ENCODE measurements around the gene RFT1. TPM values are rescaled to one million over a fixed set of nuclear protein-coding genes. Genes with fewer than 3 reads are reported as not detected.

RFT1 gene
- total RNA-seq, 2 donors from 2014 or later: 29.3 to 35.2 TPM

DNA sequence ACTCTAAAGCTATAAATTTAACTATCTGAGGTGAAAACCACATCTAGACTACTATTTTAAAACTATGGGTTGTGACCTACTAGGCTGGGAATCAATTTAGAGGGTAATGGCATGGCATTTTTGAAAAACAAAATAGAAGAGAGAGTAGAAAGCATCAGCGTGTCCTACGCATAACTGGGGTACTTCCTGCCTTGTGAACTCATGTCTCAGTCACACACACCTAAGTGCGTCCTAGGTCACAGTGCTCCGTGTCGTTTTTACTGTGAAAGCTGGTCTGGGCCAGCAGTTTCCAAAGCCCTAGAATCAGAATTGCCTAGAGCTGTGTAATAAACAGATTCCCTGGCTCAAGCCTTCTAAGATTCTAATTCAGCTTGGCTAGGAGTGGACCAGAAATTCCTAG lies 32.3 kb downstream of the RFT1 start:
- H3K4me3 ChIP-seq (ENCODE audit: low read length): no peak overlapping the region
- Mint-ChIP-seq H3K36me3 (ENCODE audit: low read depth) (peaks cover 20% of the 10 kb centered on the region), H3K27me3 (ENCODE audit: insufficient read depth) (no peaks in the 10 kb centered on the region), H3K27ac (no peak overlapping the region), H3K9me3 (no peaks in the 10 kb centered on the region), H3K4me3 (no peak overlapping the region), H3K4me1 (peaks cover 11% of the 10 kb centered on the region)
- WGBS, 2 experiments (ENCODE audit: insufficient coverage in 1 of 2, insufficient read length in 1 of 2): 93 to 98% methylated on average over 5 of the region's 5 CpGs
- TF ChIP-seq, protein P1, sequence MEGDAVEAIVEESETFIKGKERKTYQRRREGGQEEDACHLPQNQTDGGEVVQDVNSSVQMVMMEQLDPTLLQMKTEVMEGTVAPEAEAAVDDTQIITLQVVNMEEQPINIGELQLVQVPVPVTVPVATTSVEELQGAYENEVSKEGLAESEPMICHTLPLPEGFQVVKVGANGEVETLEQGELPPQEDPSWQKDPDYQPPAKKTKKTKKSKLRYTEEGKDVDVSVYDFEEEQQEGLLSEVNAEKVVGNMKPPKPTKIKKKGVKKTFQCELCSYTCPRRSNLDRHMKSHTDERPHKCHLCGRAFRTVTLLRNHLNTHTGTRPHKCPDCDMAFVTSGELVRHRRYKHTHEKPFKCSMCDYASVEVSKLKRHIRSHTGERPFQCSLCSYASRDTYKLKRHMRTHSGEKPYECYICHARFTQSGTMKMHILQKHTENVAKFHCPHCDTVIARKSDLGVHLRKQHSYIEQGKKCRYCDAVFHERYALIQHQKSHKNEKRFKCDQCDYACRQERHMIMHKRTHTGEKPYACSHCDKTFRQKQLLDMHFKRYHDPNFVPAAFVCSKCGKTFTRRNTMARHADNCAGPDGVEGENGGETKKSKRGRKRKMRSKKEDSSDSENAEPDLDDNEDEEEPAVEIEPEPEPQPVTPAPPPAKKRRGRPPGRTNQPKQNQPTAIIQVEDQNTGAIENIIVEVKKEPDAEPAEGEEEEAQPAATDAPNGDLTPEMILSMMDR (conservative IDR thresholded peaks at IDR 0.05): no peak
- H3K4me1 ChIP-seq (ENCODE audit: control insufficient read depth, insufficient read depth, low read length): no peaks in the 10 kb centered on the region
- H3K27ac ChIP-seq (ENCODE audit: low read depth, low read length): no peak overlapping the region
- no peaks in the 10 kb centered on the region for H3K27me3 ChIP-seq (ENCODE audit: control insufficient read depth, insufficient read depth, low read length, poor library complexity, severe bottlenecking)
- H3K9ac ChIP-seq (ENCODE audit: extremely low read depth, low read length, poor library complexity, severe bottlenecking): no peak overlapping the region
- no peak for DNase-seq
- H3K36me3 ChIP-seq (ENCODE audit: control insufficient read depth, insufficient read depth, low read length): peaks cover 10% of the 10 kb centered on the region
- no peaks in the 10 kb centered on the region for H3K9me3 ChIP-seq (ENCODE audit: control insufficient read depth, low read length)

DNA sequence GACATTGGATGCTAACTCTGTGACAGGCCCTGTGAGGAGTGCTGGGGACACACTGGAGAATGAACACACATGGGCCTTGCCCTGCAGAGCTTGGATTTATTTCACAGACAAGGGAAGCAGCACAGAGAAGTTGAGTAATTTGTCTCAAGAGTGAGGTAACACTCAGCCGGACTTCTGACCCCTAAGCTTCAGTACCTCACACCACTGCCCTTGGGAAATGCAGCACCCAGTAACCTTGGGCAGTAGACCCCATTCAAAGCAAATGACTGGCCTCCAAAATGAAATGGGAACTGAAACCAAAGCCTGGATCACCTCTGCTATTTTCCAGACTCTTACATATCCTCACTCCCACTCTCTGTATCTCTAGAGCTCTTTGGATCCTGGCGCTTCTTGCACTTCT lies 37.3 kb downstream of the RFT1 start:
- no peak for DNase-seq
- 88 to 94% methylated on average over 2 of the region's 2 CpGs for WGBS, 2 experiments (ENCODE audit: insufficient coverage in 1 of 2, insufficient read length in 1 of 2)
- no peak overlapping the region for H3K27ac Mint-ChIP-seq
- no peaks in the 10 kb centered on the region for H3K9me3 Mint-ChIP-seq
- no peaks in the 10 kb centered on the region for H3K4me1 Mint-ChIP-seq
- H3K27me3 ChIP-seq (ENCODE audit: control insufficient read depth, insufficient read depth, low read length, poor library complexity, severe bottlenecking): no peaks in the 10 kb centered on the region
- H3K36me3 Mint-ChIP-seq (ENCODE audit: low read depth): peaks cover 28% of the 10 kb centered on the region
- no peaks in the 10 kb centered on the region for H3K4me1 ChIP-seq (ENCODE audit: control insufficient read depth, insufficient read depth, low read length)
- TF ChIP-seq, protein P1 (conservative IDR thresholded peaks at IDR 0.05): no peak
- H3K4me3 ChIP-seq (ENCODE audit: low read length): no peak overlapping the region
- peaks cover 21% of the 10 kb centered on the region for H3K36me3 ChIP-seq (ENCODE audit: control insufficient read depth, insufficient read depth, low read length)
- H3K27ac ChIP-seq (ENCODE audit: low read depth, low read length): no peak overlapping the region
- no peaks in the 10 kb centered on the region for H3K9me3 ChIP-seq (ENCODE audit: control insufficient read depth, low read length)
- no peak overlapping the region for H3K9ac ChIP-seq (ENCODE audit: extremely low read depth, low read length, poor library complexity, severe bottlenecking)
- H3K4me3 Mint-ChIP-seq: no peak overlapping the region
- H3K27me3 Mint-ChIP-seq (ENCODE audit: insufficient read depth): no peaks in the 10 kb centered on the region

DNA sequence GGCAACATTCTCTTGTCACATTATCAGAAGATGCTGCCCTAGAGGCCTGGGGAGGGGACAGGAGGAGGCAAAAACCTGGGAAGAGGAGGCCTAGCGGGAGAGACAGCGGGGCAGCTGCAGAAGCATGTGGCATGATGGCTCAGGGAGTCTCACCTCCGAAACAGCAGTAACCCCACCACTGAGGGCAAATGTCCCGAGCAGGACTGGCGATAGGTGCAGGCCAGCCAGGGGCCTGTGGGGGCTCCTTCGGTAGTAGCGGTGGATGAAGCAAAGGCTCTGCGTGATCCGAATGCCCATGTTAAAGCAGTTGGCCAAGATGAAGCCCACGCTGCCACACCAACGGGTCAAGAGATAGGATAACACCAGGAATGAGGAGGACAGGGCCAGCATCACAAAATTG lies 38.0 kb downstream of the RFT1 start:
- Mint-ChIP-seq H3K36me3 (ENCODE audit: low read depth) (peaks cover 26% of the 10 kb centered on the region), H3K4me3 (no peak overlapping the region), H3K4me1 (no peaks in the 10 kb centered on the region), H3K27ac (no peak overlapping the region), H3K27me3 (ENCODE audit: insufficient read depth) (no peaks in the 10 kb centered on the region), H3K9me3 (no peaks in the 10 kb centered on the region)
- H3K9me3 ChIP-seq (ENCODE audit: control insufficient read depth, low read length): no peaks in the 10 kb centered on the region
- H3K27ac ChIP-seq (ENCODE audit: low read depth, low read length): no peak overlapping the region
- WGBS, 2 experiments (ENCODE audit: insufficient coverage in 1 of 2, insufficient read length in 1 of 2): 91 to 95% methylated on average over 8 to 11 of the region's 11 CpGs
- no peak for DNase-seq
- no peaks in the 10 kb centered on the region for H3K27me3 ChIP-seq (ENCODE audit: control insufficient read depth, insufficient read depth, low read length, poor library complexity, severe bottlenecking)
- no peak overlapping the region for H3K9ac ChIP-seq (ENCODE audit: extremely low read depth, low read length, poor library complexity, severe bottlenecking)
- no peaks in the 10 kb centered on the region for H3K4me1 ChIP-seq (ENCODE audit: control insufficient read depth, insufficient read depth, low read length)
- peaks cover 13% of the 10 kb centered on the region for H3K36me3 ChIP-seq (ENCODE audit: control insufficient read depth, insufficient read depth, low read length)
- TF ChIP-seq, protein P1 (conservative IDR thresholded peaks at IDR 0.05): no peak
- H3K4me3 ChIP-seq (ENCODE audit: low read length): no peak overlapping the region
